CD4-positive, alpha-beta T cell (primary cell): ENCODE data around the gene FHDC1. TPM values are rescaled to one million over a fixed set of nuclear protein-coding genes. Genes with fewer than 3 reads are reported as not detected.

Experiments used
- ATAC-seq: fragments of 200-7000 bp; cut with Tn5 transposase; one replicate; pipeline ENCODE4 v1.10.0; 2022; ENCODE audit warnings: mild to moderate bottlenecking; ENCODE audit not compliant: poor library complexity
- CTCF ChIA-PET: fragments of 350-600 bp; sonication (Branson Sonifier 250); formaldehyde crosslinking; loops from one replicate; lab custom pipeline; 2021; ENCODE audit warnings: antibody characterized with exemption, inconsistent platforms; lab: Charles Lee
- POLR2A ChIA-PET: fragments of 350-600 bp; sonication (Branson Sonifier 250); formaldehyde crosslinking; loops from one replicate; lab custom pipeline; 2021; ENCODE audit warnings: antibody characterized with exemption, inconsistent platforms; lab: Charles Lee
- DNase-seq, 14 experiments: peaks; one replicate each; pipeline ENCODE4 v3.0.0-alpha.2; 2013 to 2020; ENCODE audit warnings: mixed read lengths in 2 of 14
- H3K27ac ChIP-seq, 2 donors: one replicate each; pipeline versions ENCODE4 v1.5.1 to v1.7.0; 2013; ENCODE audit warnings: low read length in 2 of 2, low read depth in 1 of 2, mild to moderate bottlenecking in 1 of 2
- H3K27me3 ChIP-seq, 2 experiments: 1 replicate in 1 of 2; 2 replicates in 1 of 2; pipeline versions ENCODE4 v1.6.1 to v1.7.0; 2013; ENCODE audit warnings: low read length in 2 of 2, control low read depth in 1 of 2, mild to moderate bottlenecking in 1 of 2, moderate library complexity in 1 of 2; ENCODE audit not compliant: insufficient read depth in 2 of 2, control insufficient read depth in 1 of 2
- H3K36me3 ChIP-seq: one replicate; pipeline ENCODE4 v1.6.1; 2013; ENCODE audit warnings: low read length, control low read depth; ENCODE audit not compliant: insufficient read depth
- H3K4me1 ChIP-seq: one replicate; pipeline ENCODE4 v1.6.1; 2013; ENCODE audit warnings: low read length, control low read depth; ENCODE audit not compliant: insufficient read depth
- H3K4me3 ChIP-seq: one replicate; pipeline ENCODE4 v1.5.1; 2013; ENCODE audit warnings: mild to moderate bottlenecking, low read length, moderate library complexity
- H3K9me3 ChIP-seq, 2 experiments: 1 replicate in 1 of 2; 2 replicates in 1 of 2; pipeline versions ENCODE4 v1.6.1 to v1.7.0; 2013; ENCODE audit warnings: low read length in 2 of 2, mild to moderate bottlenecking in 2 of 2, control low read depth in 1 of 2, moderate library complexity in 1 of 2; ENCODE audit not compliant: control insufficient read depth in 1 of 2, insufficient read depth in 1 of 2
- H3K27ac Mint-ChIP-seq: one replicate; pipeline ENCODE4 v1.8.0; 2020; ENCODE audit warnings: mixed read lengths
- H3K27me3 Mint-ChIP-seq: one replicate; pipeline ENCODE4 v1.8.0; 2021; ENCODE audit warnings: mixed read lengths
- H3K36me3 Mint-ChIP-seq: one replicate; pipeline ENCODE4 v1.8.0; 2021; ENCODE audit warnings: low read depth, mixed read lengths
- H3K4me1 Mint-ChIP-seq: one replicate; pipeline ENCODE4 v1.8.0; 2021; ENCODE audit warnings: low read depth, mixed read lengths
- H3K4me3 Mint-ChIP-seq: one replicate; pipeline ENCODE4 v1.8.0; 2020; ENCODE audit warnings: mild to moderate bottlenecking, mixed read lengths
- H3K9me3 Mint-ChIP-seq: one replicate; pipeline ENCODE4 v1.8.0; 2020; ENCODE audit warnings: mixed read lengths
- intact Hi-C, 2 experiments: fragments of 100-400 bp; cut with DNase I in 1 of 2; cut with micrococcal nuclease in 1 of 2; formaldehyde crosslinking; loops; one replicate each; pipeline versions ENCODE4 v1.15.1 to v1.9.0; 2023 to 2025; cut with DNase I, micrococcal nuclease
- total RNA-seq, 174 experiments: library from RNA in 2 of 174; stranded (reverse) in 2 of 174; gene quantifications; one replicate each; pipeline ENCODE4 v1.2.3 and lab custom pipeline; 2021 to 2026
- TF ChIP-seq, protein P1 (sequence below): fragments of 200-600 bp; IDR thresholded peaks from one replicate; pipeline ENCODE4 v1.8.0; 2022; ENCODE audit warnings: antibody characterized with exemption, mild to moderate bottlenecking

Gene FHDC1
- total RNA-seq, 2 experiments from 2014 or later, result 0.03 TPM; not detected in 1

GRCh38 chr4:152947311-152947710, 11.2 kb downstream of the FHDC1 start:
- Mint-ChIP-seq H3K4me1 (no peaks in the 10 kb centered on the region), H3K4me3 (no peak overlapping the region), H3K27me3 (peaks cover 35% of the 10 kb centered on the region), H3K9me3 (no peaks in the 10 kb centered on the region), H3K27ac (no peak overlapping the region), H3K36me3 (no peaks in the 10 kb centered on the region)
- TF ChIP-seq, protein P1, sequence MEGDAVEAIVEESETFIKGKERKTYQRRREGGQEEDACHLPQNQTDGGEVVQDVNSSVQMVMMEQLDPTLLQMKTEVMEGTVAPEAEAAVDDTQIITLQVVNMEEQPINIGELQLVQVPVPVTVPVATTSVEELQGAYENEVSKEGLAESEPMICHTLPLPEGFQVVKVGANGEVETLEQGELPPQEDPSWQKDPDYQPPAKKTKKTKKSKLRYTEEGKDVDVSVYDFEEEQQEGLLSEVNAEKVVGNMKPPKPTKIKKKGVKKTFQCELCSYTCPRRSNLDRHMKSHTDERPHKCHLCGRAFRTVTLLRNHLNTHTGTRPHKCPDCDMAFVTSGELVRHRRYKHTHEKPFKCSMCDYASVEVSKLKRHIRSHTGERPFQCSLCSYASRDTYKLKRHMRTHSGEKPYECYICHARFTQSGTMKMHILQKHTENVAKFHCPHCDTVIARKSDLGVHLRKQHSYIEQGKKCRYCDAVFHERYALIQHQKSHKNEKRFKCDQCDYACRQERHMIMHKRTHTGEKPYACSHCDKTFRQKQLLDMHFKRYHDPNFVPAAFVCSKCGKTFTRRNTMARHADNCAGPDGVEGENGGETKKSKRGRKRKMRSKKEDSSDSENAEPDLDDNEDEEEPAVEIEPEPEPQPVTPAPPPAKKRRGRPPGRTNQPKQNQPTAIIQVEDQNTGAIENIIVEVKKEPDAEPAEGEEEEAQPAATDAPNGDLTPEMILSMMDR, result no peak
- Histone ChIP-seq H3K4me1 (no peaks in the 10 kb centered on the region), H3K9me3 (no peaks in the 10 kb centered on the region), H3K27ac (no peak overlapping the region), H3K27me3 (peaks cover 0 to 4% of the 10 kb centered on the region in 2 experiments), H3K4me3 (no peak overlapping the region), H3K36me3 (no peaks in the 10 kb centered on the region)
- intact Hi-C loops, result no loop called here
- CTCF ChIA-PET, result no interaction called here
- ATAC-seq (no peak), DNase-seq (no peak)
- POLR2A ChIA-PET, result no interaction called here

DNA sequence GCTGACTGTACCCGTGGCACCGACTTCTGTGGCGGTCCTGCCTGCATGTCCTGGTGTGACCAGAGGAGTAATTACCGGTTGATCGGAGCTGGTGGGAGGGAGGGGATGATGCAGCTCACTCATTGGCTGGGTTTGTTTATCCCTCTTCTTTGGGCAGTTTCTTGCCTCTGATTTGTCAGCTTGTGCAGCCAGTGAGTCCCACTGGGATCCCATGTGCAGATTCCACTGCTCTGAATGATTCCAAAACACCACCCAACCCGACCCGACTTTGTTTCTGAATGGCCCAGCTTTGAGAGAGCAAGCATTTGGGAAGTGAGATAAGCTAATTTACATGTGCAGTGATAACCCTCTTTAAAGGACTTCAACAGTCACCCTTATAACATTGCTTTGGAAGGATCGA, 13.8 kb downstream of the FHDC1 start:
- Histone ChIP-seq H3K9me3 (no peaks in the 10 kb centered on the region), H3K4me1 (no peaks in the 10 kb centered on the region), H3K27me3 (peaks cover 0 to 4% of the 10 kb centered on the region in 2 experiments), H3K36me3 (no peaks in the 10 kb centered on the region), H3K4me3 (no peak overlapping the region), H3K27ac (no peak overlapping the region)
- DNase-seq (no peak), ATAC-seq (no peak)
- Mint-ChIP-seq H3K4me1 (no peaks in the 10 kb centered on the region), H3K36me3 (no peaks in the 10 kb centered on the region), H3K9me3 (no peaks in the 10 kb centered on the region), H3K27ac (no peak overlapping the region), H3K4me3 (no peak overlapping the region), H3K27me3 (peaks cover 30% of the 10 kb centered on the region)
- TF ChIP-seq, protein P1, result no peak
- ChIA-PET CTCF (no interaction called here), POLR2A (no interaction called here)
- intact Hi-C loops, result no loop called here

DNA sequence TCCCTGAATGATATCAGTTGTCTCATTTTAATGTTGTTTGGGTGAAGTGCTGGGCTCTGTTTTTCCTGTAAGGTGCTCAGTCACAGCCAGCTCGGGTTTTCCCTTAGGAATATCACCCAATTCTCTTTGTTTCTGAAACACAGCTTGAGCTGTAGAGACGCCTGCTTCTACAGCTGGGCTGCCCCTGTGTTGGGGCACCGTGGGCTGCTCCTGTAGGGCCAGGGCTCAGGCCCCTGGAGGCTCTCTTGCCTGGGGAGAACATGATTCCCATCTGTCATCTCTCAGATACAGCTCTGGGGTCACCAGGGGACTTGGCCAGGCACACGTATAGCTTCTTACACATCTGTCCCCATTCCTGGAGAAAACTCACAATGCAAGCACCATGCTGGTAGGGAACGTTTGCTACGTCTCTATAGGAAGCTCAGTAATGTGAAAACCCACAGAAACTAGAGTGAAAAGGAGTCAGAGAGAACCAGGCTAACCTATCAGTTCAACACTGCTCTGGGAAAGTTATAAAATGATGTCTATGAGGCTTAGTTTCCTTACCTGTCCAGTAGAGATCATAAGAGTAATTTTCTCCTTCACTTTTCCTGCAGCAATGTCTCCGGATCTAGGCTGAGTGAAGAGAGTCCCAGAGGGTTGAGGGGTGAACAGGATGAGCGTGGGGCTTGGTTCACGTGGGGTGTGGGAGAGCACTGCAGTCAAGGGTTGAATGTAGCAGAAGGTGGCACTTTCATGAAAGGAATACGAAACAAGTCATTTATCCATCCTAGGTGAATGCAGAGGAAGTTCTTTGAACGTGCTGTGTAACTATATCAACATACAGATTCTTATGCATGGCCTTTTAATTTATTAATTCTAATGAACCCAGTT, 14.5 kb downstream of the FHDC1 start:
- POLR2A ChIA-PET, result no interaction called here
- no peaks in the 10 kb centered on the region for H3K4me1 ChIP-seq
- DNase-seq (no peak), ATAC-seq (no peak)
- no peaks in the 10 kb centered on the region for H3K9me3 Mint-ChIP-seq
- no peak overlapping the region for H3K27ac Mint-ChIP-seq
- intact Hi-C loops, result no loop called here
- no peak overlapping the region for H3K4me3 ChIP-seq
- no peaks in the 10 kb centered on the region for H3K4me1 Mint-ChIP-seq
- no peak overlapping the region for H3K4me3 Mint-ChIP-seq
- H3K36me3 ChIP-seq, result no peaks in the 10 kb centered on the region
- CTCF ChIA-PET, result no interaction called here
- H3K27me3 Mint-ChIP-seq, result peaks cover 28% of the 10 kb centered on the region
- no peaks in the 10 kb centered on the region for H3K36me3 Mint-ChIP-seq
- H3K27me3 ChIP-seq, result peaks cover 0 to 4% of the 10 kb centered on the region in 2 experiments
- TF ChIP-seq, protein P1, result no peak
- H3K27ac ChIP-seq, result no peak overlapping the region
- H3K9me3 ChIP-seq, result no peaks in the 10 kb centered on the region
